ENCODE measurements around the gene SOX30. TPM values are rescaled to one million over a fixed set of nuclear protein-coding genes. Genes with fewer than 3 reads are reported as not detected.
"Not testable (repeated sequence)": the region's sequence is repeated elsewhere in the genome, so short reads cannot be mapped to it uniquely, and the experiment has no call there.

The SOX30 gene
- total RNA-seq, 3 donors from 2014 or later (not counting 1 experiment from before 2014, with no cell fraction given) = 0.09 TPM; not detected in 2

GRCh38 chr5:157681048-157681447, 28.8 kb upstream of the SOX30 start:
- Mint-ChIP-seq H3K27me3 (ENCODE audit: low read depth in 2 of 2) (no peaks in the 10 kb centered on the region), H3K4me1 (no peaks in the 10 kb centered on the region), H3K4me3 (no peak overlapping the region), H3K9me3 (no peaks in the 10 kb centered on the region), H3K27ac (no peak overlapping the region), H3K36me3 (no peaks in the 10 kb centered on the region)
- H3K4me1 ChIP-seq (ENCODE audit: control insufficient read depth, insufficient read depth, low read length) = no peaks in the 10 kb centered on the region
- no peaks in the 10 kb centered on the region for H3K36me3 ChIP-seq (ENCODE audit: control insufficient read depth, insufficient read depth, low read length)
- no peak for DNase-seq
- TF ChIP-seq CTCF (IDR thresholded peaks at IDR 0.05) = no peak
- H3K4me3 ChIP-seq (ENCODE audit: low read length) = no peak overlapping the region
- no peaks in the 10 kb centered on the region for H3K27me3 ChIP-seq (ENCODE audit: control insufficient read depth, insufficient read depth, low read length)
- no peak overlapping the region for H3K27ac ChIP-seq (ENCODE audit: low read length)
- intact Hi-C loops (cut with micrococcal nuclease) = no loop called here
- H3K9me3 ChIP-seq (ENCODE audit: control insufficient read depth, insufficient read depth, low read length) = no peaks in the 10 kb centered on the region
- no peak for ATAC-seq
- 91% methylated on average over 4 of the region's 4 CpGs for WGBS (ENCODE audit: insufficient coverage)

GRCh38 chr5:157680239-157680638, 28.0 kb upstream of the SOX30 start:
- H3K27me3 ChIP-seq (ENCODE audit: control insufficient read depth, insufficient read depth, low read length) = no peaks in the 10 kb centered on the region
- DNase-seq = no peak
- Mint-ChIP-seq H3K4me3 (no peak overlapping the region), H3K9me3 (no peaks in the 10 kb centered on the region), H3K27me3 (ENCODE audit: low read depth in 2 of 2) (no peaks in the 10 kb centered on the region), H3K27ac (no peak overlapping the region), H3K4me1 (no peaks in the 10 kb centered on the region), H3K36me3 (no peaks in the 10 kb centered on the region)
- intact Hi-C loops (cut with micrococcal nuclease) = no loop called here
- TF ChIP-seq CTCF (IDR thresholded peaks at IDR 0.05) = no peak
- 98% methylated on average over 2 of the region's 2 CpGs for WGBS (ENCODE audit: insufficient coverage)
- no peaks in the 10 kb centered on the region for H3K36me3 ChIP-seq (ENCODE audit: control insufficient read depth, insufficient read depth, low read length)
- no peak for ATAC-seq
- no peak overlapping the region for H3K4me3 ChIP-seq (ENCODE audit: low read length)
- no peaks in the 10 kb centered on the region for H3K4me1 ChIP-seq (ENCODE audit: control insufficient read depth, insufficient read depth, low read length)
- H3K9me3 ChIP-seq (ENCODE audit: control insufficient read depth, insufficient read depth, low read length) = no peaks in the 10 kb centered on the region
- H3K27ac ChIP-seq (ENCODE audit: low read length) = no peak overlapping the region

GRCh38 chr5:157679801-157680200, 27.6 kb upstream of the SOX30 start:
- Mint-ChIP-seq H3K27me3 (ENCODE audit: low read depth in 2 of 2) (no peaks in the 10 kb centered on the region), H3K4me3 (no peak overlapping the region), H3K36me3 (no peaks in the 10 kb centered on the region), H3K27ac (no peak overlapping the region), H3K4me1 (no peaks in the 10 kb centered on the region), H3K9me3 (no peaks in the 10 kb centered on the region)
- WGBS (ENCODE audit: insufficient coverage) = 92% methylated on average over 9 of the region's 9 CpGs
- Histone ChIP-seq H3K9me3 (ENCODE audit: control insufficient read depth, insufficient read depth, low read length) (no peaks in the 10 kb centered on the region), H3K4me1 (ENCODE audit: control insufficient read depth, insufficient read depth, low read length) (no peaks in the 10 kb centered on the region), H3K4me3 (ENCODE audit: low read length) (no peak overlapping the region), H3K36me3 (ENCODE audit: control insufficient read depth, insufficient read depth, low read length) (no peaks in the 10 kb centered on the region), H3K27me3 (ENCODE audit: control insufficient read depth, insufficient read depth, low read length) (no peaks in the 10 kb centered on the region), H3K27ac (ENCODE audit: low read length) (no peak overlapping the region)
- ATAC-seq = no peak
- intact Hi-C loops (cut with micrococcal nuclease) = no loop called here
- DNase-seq = no peak
- TF ChIP-seq CTCF (IDR thresholded peaks at IDR 0.05) = no peak

- Histone ChIP-seq H3K36me3 (ENCODE audit: control insufficient read depth, insufficient read depth, low read length) (no peaks in the 10 kb centered on the region), H3K27me3 (ENCODE audit: control insufficient read depth, insufficient read depth, low read length) (no peaks in the 10 kb centered on the region), H3K4me3 (ENCODE audit: low read length) (no peak overlapping the region), H3K4me1 (ENCODE audit: control insufficient read depth, insufficient read depth, low read length) (no peaks in the 10 kb centered on the region), H3K27ac (ENCODE audit: low read length) (no peak overlapping the region), H3K9me3 (ENCODE audit: control insufficient read depth, insufficient read depth, low read length) (no peaks in the 10 kb centered on the region)
- 90% methylated on average over 3 of the region's 3 CpGs for WGBS (ENCODE audit: insufficient coverage)
- intact Hi-C loops (cut with micrococcal nuclease) = no loop called here
- no peaks in the 10 kb centered on the region for H3K36me3 Mint-ChIP-seq
- no peaks in the 10 kb centered on the region for H3K4me1 Mint-ChIP-seq
- no peak overlapping the region for H3K27ac Mint-ChIP-seq
- H3K9me3 Mint-ChIP-seq = no peaks in the 10 kb centered on the region
- ATAC-seq (no peak), DNase-seq (no peak)
- no peak overlapping the region for H3K4me3 Mint-ChIP-seq
- H3K27me3 Mint-ChIP-seq (ENCODE audit: low read depth in 2 of 2) = peaks cover 5 to 7% of the 10 kb centered on the region in 2 donors
- TF ChIP-seq CTCF (IDR thresholded peaks at IDR 0.05) = no peak
Observed at GRCh38 chr5:157677931-157678330, 25.7 kb upstream of the SOX30 start.

- H3K4me3 Mint-ChIP-seq; H3K27ac ChIP-seq (ENCODE audit: low read length): not testable (repeated sequence)
- 93% methylated on average over 4 of the region's 4 CpGs for WGBS (ENCODE audit: insufficient coverage)
Observed at GRCh38 chr5:157674351-157674750, 22.1 kb upstream of the SOX30 start.

More at GRCh38 chr5:157674351-157674750, 22.1 kb upstream of the SOX30 start:
- not testable (repeated sequence) for DNase-seq; H3K27ac Mint-ChIP-seq; H3K9me3 Mint-ChIP-seq; ATAC-seq; H3K36me3 Mint-ChIP-seq; H3K36me3 ChIP-seq (ENCODE audit: control insufficient read depth, insufficient read depth, low read length); H3K4me3 ChIP-seq (ENCODE audit: low read length); H3K9me3 ChIP-seq (ENCODE audit: control insufficient read depth, insufficient read depth, low read length)
- peaks cover 13% of the 10 kb centered on the region for H3K4me1 ChIP-seq (ENCODE audit: control insufficient read depth, insufficient read depth, low read length)
- H3K27me3 Mint-ChIP-seq (ENCODE audit: low read depth in 2 of 2) = peaks cover 35 to 37% of the 10 kb centered on the region in 2 donors
- peaks cover 24 to 27% of the 10 kb centered on the region in 2 donors for H3K4me1 Mint-ChIP-seq
- H3K27me3 ChIP-seq (ENCODE audit: control insufficient read depth, insufficient read depth, low read length) = peaks cover 21% of the 10 kb centered on the region
- intact Hi-C loops (cut with micrococcal nuclease) = loop anchor here (5.0 kb wide), 1 partner anchor 68 kb away; the partner anchor contains the start of gene LSM11
